Loucy (cell line): ENCODE measurements around the gene CNKSR3.

ENCODE experiments used
- H2AFZ ChIP-seq: fragments of 200-600 bp; sonication (generic); 2 replicates; pipeline ENCODE4 v1.6.0; 2016; ENCODE audit warnings: antibody characterized with exemption, mild to moderate bottlenecking, low read length, moderate library complexity
- H3F3A ChIP-seq: fragments of 200-600 bp; 2 replicates; pipeline ENCODE4 v1.6.0; 2016; ENCODE audit warnings: antibody characterized with exemption, low read depth, mild to moderate bottlenecking
- H3K27me3 ChIP-seq: fragments of 200-600 bp; sonication (generic); 2 replicates; pipeline ENCODE4 v1.6.1; 2014; ENCODE audit warnings: low read length, mild to moderate bottlenecking; ENCODE audit not compliant: insufficient read depth, poor library complexity, severe bottlenecking
- H3K36me3 ChIP-seq: fragments of 200-600 bp; sonication (generic); 2 replicates; pipeline ENCODE4 v1.6.1; 2016; ENCODE audit warnings: low read length; ENCODE audit not compliant: insufficient read depth
- H3K4me1 ChIP-seq: fragments of 200-600 bp; sonication (generic); 2 replicates; pipeline ENCODE4 v1.5.1; 2014; ENCODE audit warnings: low read length, mild to moderate bottlenecking; ENCODE audit not compliant: insufficient read depth, poor library complexity, severe bottlenecking
- H3K4me2 ChIP-seq: fragments of 200-600 bp; sonication (generic); 2 replicates; pipeline ENCODE4 v1.6.0; 2014; ENCODE audit warnings: antibody characterized with exemption, low read length, low read depth, mild to moderate bottlenecking; ENCODE audit not compliant: poor library complexity, severe bottlenecking
- H3K4me3 ChIP-seq: fragments of 200-600 bp; sonication (generic); 2 replicates; pipeline ENCODE4 v1.5.1; 2014; ENCODE audit warnings: low read length, mild to moderate bottlenecking, mixed read lengths; ENCODE audit not compliant: poor library complexity, severe bottlenecking
- H3K79me2 ChIP-seq: fragments of 200-600 bp; sonication (generic); 2 replicates; pipeline ENCODE4 v1.6.1; 2014; ENCODE audit warnings: low read length; ENCODE audit not compliant: insufficient read depth
- H3K9ac ChIP-seq: fragments of 200-600 bp; sonication (generic); 2 replicates; pipeline ENCODE4 v1.6.0; 2014; ENCODE audit warnings: mild to moderate bottlenecking, low read depth, low read length, moderate library complexity; ENCODE audit not compliant: poor library complexity, severe bottlenecking
- H3K9me2 ChIP-seq: fragments of 200-600 bp; sonication (generic); replicated peaks from 2 replicates; pipeline ENCODE4 v1.6.1; 2016; ENCODE audit warnings: low read depth, low read length, mixed read lengths
- H3K9me3 ChIP-seq: fragments of 200-600 bp; sonication (generic); 2 replicates; pipeline ENCODE4 v1.6.1; 2014; ENCODE audit warnings: mild to moderate bottlenecking, antibody characterized with exemption, low read length, low read depth; ENCODE audit not compliant: insufficient read depth
- H4K20me1 ChIP-seq: fragments of 200-600 bp; sonication (generic); 2 replicates; pipeline ENCODE4 v1.6.0; 2014; ENCODE audit warnings: antibody characterized with exemption, low read length, mild to moderate bottlenecking; ENCODE audit not compliant: insufficient read depth, poor library complexity, severe bottlenecking
- EZH2phosphoT487 ChIP-seq: fragments of 200-600 bp; IDR thresholded peaks from 2 replicates; pipeline ENCODE4 v1.6.1; 2018; ENCODE audit warnings: antibody characterized with exemption, mild to moderate bottlenecking, moderate library complexity, borderline replicate concordance
- TF ChIP-seq, protein P1 (sequence below): fragments of 200-600 bp; sonication (generic); conservative IDR thresholded peaks from 2 replicates; pipeline ENCODE4 v1.5.1; 2014; ENCODE audit warnings: mild to moderate bottlenecking, antibody characterized with exemption, low read length

CNKSR3 gene

DNA sequence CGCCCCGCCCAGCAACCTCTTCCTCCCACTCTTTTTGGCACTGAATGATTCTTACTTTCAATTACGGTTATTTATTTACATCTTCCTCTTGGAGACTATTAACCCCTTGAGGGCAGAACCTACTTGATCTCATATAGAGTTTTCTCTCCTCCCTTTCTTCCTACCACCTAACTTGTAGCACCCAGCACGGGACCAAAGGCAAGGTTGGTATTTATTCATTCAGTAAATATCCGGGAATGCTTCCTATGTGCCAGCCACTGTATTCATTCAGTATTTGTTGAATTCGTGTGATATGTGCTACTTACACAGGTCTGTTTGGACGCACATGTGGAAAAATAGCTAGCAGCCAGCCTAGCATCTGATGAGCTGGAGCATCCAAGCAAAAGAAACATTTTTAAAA, 1.3 kb upstream of the CNKSR3 start:
- Histone ChIP-seq H3K4me3 (no peak overlapping the region), H3K9me2 (no peaks in the 10 kb centered on the region), H3K79me2 (no peaks in the 10 kb centered on the region), H3K9me3 (no peaks in the 10 kb centered on the region), H3K9ac (no peak overlapping the region), H3K36me3 (no peaks in the 10 kb centered on the region), H3K27me3 (peaks cover 34% of the 10 kb centered on the region), H3K4me1 (peaks cover 7% of the 10 kb centered on the region), H3F3A (no peaks in the 10 kb centered on the region), H2AFZ (no peak overlapping the region), H3K4me2 (no peak overlapping the region), H4K20me1 (no peaks in the 10 kb centered on the region)
- TF ChIP-seq, protein P1, sequence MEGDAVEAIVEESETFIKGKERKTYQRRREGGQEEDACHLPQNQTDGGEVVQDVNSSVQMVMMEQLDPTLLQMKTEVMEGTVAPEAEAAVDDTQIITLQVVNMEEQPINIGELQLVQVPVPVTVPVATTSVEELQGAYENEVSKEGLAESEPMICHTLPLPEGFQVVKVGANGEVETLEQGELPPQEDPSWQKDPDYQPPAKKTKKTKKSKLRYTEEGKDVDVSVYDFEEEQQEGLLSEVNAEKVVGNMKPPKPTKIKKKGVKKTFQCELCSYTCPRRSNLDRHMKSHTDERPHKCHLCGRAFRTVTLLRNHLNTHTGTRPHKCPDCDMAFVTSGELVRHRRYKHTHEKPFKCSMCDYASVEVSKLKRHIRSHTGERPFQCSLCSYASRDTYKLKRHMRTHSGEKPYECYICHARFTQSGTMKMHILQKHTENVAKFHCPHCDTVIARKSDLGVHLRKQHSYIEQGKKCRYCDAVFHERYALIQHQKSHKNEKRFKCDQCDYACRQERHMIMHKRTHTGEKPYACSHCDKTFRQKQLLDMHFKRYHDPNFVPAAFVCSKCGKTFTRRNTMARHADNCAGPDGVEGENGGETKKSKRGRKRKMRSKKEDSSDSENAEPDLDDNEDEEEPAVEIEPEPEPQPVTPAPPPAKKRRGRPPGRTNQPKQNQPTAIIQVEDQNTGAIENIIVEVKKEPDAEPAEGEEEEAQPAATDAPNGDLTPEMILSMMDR = no peak
- no peak for TF ChIP-seq EZH2phosphoT487

DNA sequence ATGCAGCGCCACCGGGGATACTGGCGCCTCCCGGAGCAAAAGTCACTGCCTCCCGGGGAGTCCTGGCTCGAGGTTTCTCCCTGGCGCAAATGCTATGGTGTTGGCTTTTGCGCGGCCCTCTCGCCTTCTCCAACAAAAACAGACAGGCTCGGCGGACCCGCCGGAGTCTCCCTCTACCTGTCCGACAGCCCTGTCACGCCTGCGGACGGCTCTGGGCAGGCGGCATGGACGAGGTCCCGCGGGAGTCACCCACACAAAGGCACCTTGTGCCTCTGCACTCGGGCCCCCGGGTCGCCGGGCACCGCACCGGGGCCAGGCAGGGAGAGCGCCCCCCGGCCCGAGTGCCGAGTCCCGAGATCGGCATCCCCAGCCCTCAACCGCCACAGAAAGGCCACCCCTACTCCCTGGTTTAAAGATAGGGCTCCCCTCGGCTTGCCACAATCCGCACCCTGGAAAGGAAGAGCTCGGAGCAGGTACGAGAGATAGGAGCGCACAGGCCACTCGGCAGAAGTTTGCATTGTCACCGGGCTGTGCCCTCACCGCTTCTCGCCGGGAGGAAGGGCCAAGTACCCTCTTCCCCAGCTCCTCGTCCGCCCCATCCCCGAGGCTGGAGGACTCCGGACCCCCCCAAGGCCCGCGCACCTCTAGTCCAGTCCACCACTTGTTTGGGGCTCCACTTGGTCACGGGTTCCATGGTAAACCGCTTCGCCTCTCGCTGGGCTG, 903 bp downstream of the CNKSR3 start:
- TF ChIP-seq, protein P1 = no peak
- no peak for TF ChIP-seq EZH2phosphoT487
- H3K36me3 ChIP-seq = no peaks in the 10 kb centered on the region
- H3K9me3 ChIP-seq = no peaks in the 10 kb centered on the region
- H4K20me1 ChIP-seq = no peaks in the 10 kb centered on the region
- H3K9me2 ChIP-seq = no peaks in the 10 kb centered on the region
- H3K9ac ChIP-seq = peak overlapping the region; percentile 44
- no peaks in the 10 kb centered on the region for H3F3A ChIP-seq
- H2AFZ ChIP-seq = peak overlapping the region; percentile 93
- peak overlapping the region; percentile 79 for H3K4me3 ChIP-seq
- H3K27me3 ChIP-seq = peaks cover 34% of the 10 kb centered on the region
- H3K4me1 ChIP-seq = peaks cover 7% of the 10 kb centered on the region
- peak overlapping the region; percentile 75 for H3K4me2 ChIP-seq
- H3K79me2 ChIP-seq = no peaks in the 10 kb centered on the region

DNA sequence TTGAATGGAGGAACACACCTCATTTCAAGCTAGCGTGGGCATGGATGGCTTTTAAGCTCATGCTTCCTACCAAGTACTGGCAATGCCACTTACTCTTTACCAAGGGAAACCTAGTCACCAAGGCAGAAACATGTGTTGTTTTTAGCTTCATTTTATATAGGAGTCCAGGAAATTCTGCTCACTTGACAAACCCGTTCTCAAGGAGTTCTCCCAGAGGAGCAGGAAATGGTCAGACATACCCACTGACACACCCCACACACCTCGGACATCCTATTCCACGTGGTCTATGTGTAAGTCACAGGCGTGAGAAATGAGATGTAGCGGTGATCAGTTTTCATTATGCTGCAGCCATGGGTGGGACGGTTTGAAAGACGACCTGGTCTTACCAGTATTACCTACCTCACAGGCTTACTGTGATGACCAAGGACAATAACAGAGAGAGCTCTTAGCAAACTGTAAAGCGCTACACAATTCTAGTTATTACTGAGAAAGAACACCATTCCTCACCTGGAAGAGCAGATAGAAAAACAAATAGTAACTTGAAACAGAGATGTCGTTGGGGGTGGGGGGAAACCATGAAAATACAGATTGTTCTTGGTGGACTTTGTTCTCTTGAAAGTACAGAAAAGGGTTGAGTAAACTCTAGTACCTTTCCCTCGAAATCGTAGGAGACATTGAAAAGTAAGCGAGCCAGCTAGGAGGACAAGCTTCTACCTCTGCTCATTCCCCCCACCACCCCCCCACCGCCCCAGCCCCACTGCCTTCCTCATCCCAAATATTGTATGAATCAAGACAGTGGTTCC, 1.7 kb downstream of the CNKSR3 start:
- Histone ChIP-seq H3K9ac (no peak overlapping the region), H3K4me3 (no peak overlapping the region), H3K79me2 (no peaks in the 10 kb centered on the region), H3K4me2 (no peak overlapping the region), H2AFZ (no peak overlapping the region), H3K27me3 (peaks cover 34% of the 10 kb centered on the region), H3K9me3 (no peaks in the 10 kb centered on the region), H3K9me2 (no peaks in the 10 kb centered on the region), H3K36me3 (no peaks in the 10 kb centered on the region), H3F3A (no peaks in the 10 kb centered on the region), H4K20me1 (no peaks in the 10 kb centered on the region), H3K4me1 (peaks cover 7% of the 10 kb centered on the region)
- no peak for TF ChIP-seq EZH2phosphoT487
- TF ChIP-seq, protein P1 = no peak
